H1 (cell line): ENCODE data around the gene ST7L.

Experiments used
- ASH2L ChIP-seq: fragments of 200-600, 300-600 bp; sonication (generic); IDR thresholded peaks from one replicate; pipeline ENCODE4 v1.7.1; 2017; ENCODE audit warnings: low read length
- CEBPB ChIP-seq: IDR thresholded peaks from 2 replicates; pipeline ENCODE4 v1.6.1; 2012; ENCODE audit warnings: low read depth, low read length
- POLR2AphosphoS5 ChIP-seq: IDR thresholded peaks from 2 replicates; pipeline ENCODE4 v1.6.1; 2011; ENCODE audit warnings: low read depth, low read length

DNA sequence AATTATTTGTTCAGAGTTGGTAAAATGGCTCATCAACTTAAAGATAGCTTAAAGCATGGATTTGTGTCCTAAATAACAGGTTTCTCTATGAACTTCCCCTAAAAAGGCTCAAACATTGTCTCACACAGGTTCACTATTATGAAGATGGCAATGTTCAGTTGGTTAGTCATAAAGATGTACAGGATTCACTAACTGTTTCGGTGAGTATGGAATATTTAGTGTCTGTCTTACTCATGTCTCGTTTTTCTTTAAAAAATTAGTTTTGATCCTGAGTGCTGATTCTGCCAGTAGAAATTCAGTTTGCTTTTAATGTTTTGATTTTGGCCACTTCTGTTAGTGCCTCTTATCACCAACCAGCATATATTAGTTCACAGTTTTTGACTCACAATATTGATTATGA is 48.0 kb upstream of the ST7L start:
- TF ChIP-seq ASH2L = no peak
- no peak for TF ChIP-seq CEBPB
- TF ChIP-seq POLR2AphosphoS5 = no peak
